Measurements from ENCODE around the gene CBFA2T3.

The CBFA2T3 gene

GRCh38 chr16:89001117-89002027, 24.4 kb upstream of the CBFA2T3 start:
- H3K79me2 ChIP-seq (ENCODE audit: low read length), result no peaks in the 10 kb centered on the region
- H3K9ac ChIP-seq (ENCODE audit: low read length), result no peak overlapping the region
- H3K4me1 ChIP-seq (ENCODE audit: low read length), result peaks cover 22% of the 10 kb centered on the region
- no peak overlapping the region for H3K4me3 ChIP-seq (ENCODE audit: low read length)
- TF ChIP-seq CTCF (IDR thresholded peaks at IDR 0.05; ENCODE audit: low read depth, low read length) (no peak), EZH2phosphoT487 (IDR thresholded peaks at IDR 0.05; ENCODE audit: low read depth) (no peak)
- no peak overlapping the region for H2AFZ ChIP-seq (ENCODE audit: low read depth, low read length)
- no peak overlapping the region for H3K4me2 ChIP-seq (ENCODE audit: low read length)
- H3K9me3 ChIP-seq (ENCODE audit: insufficient read depth, low read length), result peaks cover 10% of the 10 kb centered on the region
- H3K36me3 ChIP-seq (replicated peaks; ENCODE audit: low read depth, low read length), result no peaks in the 10 kb centered on the region
- no peaks in the 10 kb centered on the region; the same call in 1 of the 2 replicates for H3K27me3 ChIP-seq (ENCODE audit: low read depth, low read length)
- no peaks in the 10 kb centered on the region for H4K20me1 ChIP-seq (ENCODE audit: insufficient read depth, low read length)
- H3K27ac ChIP-seq (ENCODE audit: low read length), result no peak overlapping the region

GRCh38 chr16:89000207-89000959, 23.4 kb upstream of the CBFA2T3 start:
- H3K9ac ChIP-seq (ENCODE audit: low read length), result no peak overlapping the region
- H3K4me3 ChIP-seq (ENCODE audit: low read length), result no peak overlapping the region
- H3K4me1 ChIP-seq (ENCODE audit: low read length), result peaks cover 22% of the 10 kb centered on the region
- H3K79me2 ChIP-seq (ENCODE audit: low read length), result no peaks in the 10 kb centered on the region
- H3K27ac ChIP-seq (ENCODE audit: low read length), result no peak overlapping the region
- no peak overlapping the region for H2AFZ ChIP-seq (ENCODE audit: low read depth, low read length)
- no peaks in the 10 kb centered on the region for H4K20me1 ChIP-seq (ENCODE audit: insufficient read depth, low read length)
- no peaks in the 10 kb centered on the region for H3K36me3 ChIP-seq (replicated peaks; ENCODE audit: low read depth, low read length)
- H3K9me3 ChIP-seq (ENCODE audit: insufficient read depth, low read length), result peaks cover 10% of the 10 kb centered on the region
- TF ChIP-seq EZH2phosphoT487 (IDR thresholded peaks at IDR 0.05; ENCODE audit: low read depth) (no peak), CTCF (IDR thresholded peaks at IDR 0.05; ENCODE audit: low read depth, low read length) (no peak)
- no peak overlapping the region for H3K4me2 ChIP-seq (ENCODE audit: low read length)
- H3K27me3 ChIP-seq (ENCODE audit: low read depth, low read length), result no peaks in the 10 kb centered on the region; the same call in 1 of the 2 replicates

GRCh38 chr16:88999457-89000206, 22.6 kb upstream of the CBFA2T3 start:
- Histone ChIP-seq H3K9ac (ENCODE audit: low read length) (no peak overlapping the region), H3K36me3 (replicated peaks; ENCODE audit: low read depth, low read length) (no peaks in the 10 kb centered on the region), H3K27me3 (ENCODE audit: low read depth, low read length) (no peaks in the 10 kb centered on the region; the same call in 1 of the 2 replicates), H3K4me2 (ENCODE audit: low read length) (no peak overlapping the region), H3K9me3 (ENCODE audit: insufficient read depth, low read length) (peaks cover 10% of the 10 kb centered on the region), H3K27ac (ENCODE audit: low read length) (no peak overlapping the region), H3K79me2 (ENCODE audit: low read length) (no peaks in the 10 kb centered on the region), H4K20me1 (ENCODE audit: insufficient read depth, low read length) (no peaks in the 10 kb centered on the region), H3K4me3 (ENCODE audit: low read length) (no peak overlapping the region), H3K4me1 (ENCODE audit: low read length) (peaks cover 16% of the 10 kb centered on the region), H2AFZ (ENCODE audit: low read depth, low read length) (no peak overlapping the region)
- no peak for TF ChIP-seq EZH2phosphoT487 (IDR thresholded peaks at IDR 0.05; ENCODE audit: low read depth)
- TF ChIP-seq CTCF (IDR thresholded peaks at IDR 0.05; ENCODE audit: low read depth, low read length), result no peak
